GM06990 (cell line): ENCODE data around the gene ESRP2.

ENCODE experiments used
- DNase-seq: peaks from one replicate; pipeline ENCODE4 v3.0.0-alpha.2; 2011; ENCODE audit not compliant: insufficient read length; ENCODE audit errors: extremely low read depth
- H3K27me3 ChIP-seq: replicated peaks from 2 replicates; pipeline ENCODE4 v1.6.0; 2011; ENCODE audit warnings: low read length; ENCODE audit not compliant: control insufficient read depth, insufficient read depth
- H3K36me3 ChIP-seq: 2 replicates; pipeline ENCODE4 v1.5.1; 2011; ENCODE audit warnings: low read length; ENCODE audit not compliant: control insufficient read depth, insufficient read depth
- H3K4me3 ChIP-seq: replicated peaks from 2 replicates; pipeline ENCODE4 v1.5.1; 2011; ENCODE audit warnings: low read depth, mild to moderate bottlenecking, control low read depth, low read length
- TF ChIP-seq, protein P1 (sequence below): IDR thresholded peaks from 2 replicates; pipeline ENCODE4 v1.5.1; 2011; ENCODE audit warnings: low read length, control low read depth, mild to moderate bottlenecking, inconsistent platforms; ENCODE audit not compliant: insufficient read depth, poor library complexity, severe bottlenecking

ESRP2 gene

DNA sequence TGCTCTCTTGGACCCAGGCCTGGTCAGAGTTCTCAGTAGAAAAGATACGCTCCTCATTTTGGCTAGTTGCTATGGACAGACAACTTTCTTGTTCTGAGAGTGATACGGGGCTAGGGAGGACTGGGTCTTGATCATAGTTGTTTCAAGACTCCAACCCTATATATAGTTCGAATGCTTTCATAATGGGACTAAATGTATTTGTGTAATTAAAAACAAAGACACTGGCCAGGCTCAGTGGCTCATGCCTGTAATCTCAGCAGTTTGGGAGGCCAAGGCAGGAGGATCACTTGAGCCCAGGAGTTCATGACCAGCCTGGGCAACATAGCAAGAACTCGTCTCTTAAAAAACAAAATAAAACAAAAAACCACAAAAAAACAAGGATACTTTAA lies 46.1 kb upstream of the ESRP2 start:
- no peaks in the 10 kb centered on the region for H3K27me3 ChIP-seq
- TF ChIP-seq, protein P1, sequence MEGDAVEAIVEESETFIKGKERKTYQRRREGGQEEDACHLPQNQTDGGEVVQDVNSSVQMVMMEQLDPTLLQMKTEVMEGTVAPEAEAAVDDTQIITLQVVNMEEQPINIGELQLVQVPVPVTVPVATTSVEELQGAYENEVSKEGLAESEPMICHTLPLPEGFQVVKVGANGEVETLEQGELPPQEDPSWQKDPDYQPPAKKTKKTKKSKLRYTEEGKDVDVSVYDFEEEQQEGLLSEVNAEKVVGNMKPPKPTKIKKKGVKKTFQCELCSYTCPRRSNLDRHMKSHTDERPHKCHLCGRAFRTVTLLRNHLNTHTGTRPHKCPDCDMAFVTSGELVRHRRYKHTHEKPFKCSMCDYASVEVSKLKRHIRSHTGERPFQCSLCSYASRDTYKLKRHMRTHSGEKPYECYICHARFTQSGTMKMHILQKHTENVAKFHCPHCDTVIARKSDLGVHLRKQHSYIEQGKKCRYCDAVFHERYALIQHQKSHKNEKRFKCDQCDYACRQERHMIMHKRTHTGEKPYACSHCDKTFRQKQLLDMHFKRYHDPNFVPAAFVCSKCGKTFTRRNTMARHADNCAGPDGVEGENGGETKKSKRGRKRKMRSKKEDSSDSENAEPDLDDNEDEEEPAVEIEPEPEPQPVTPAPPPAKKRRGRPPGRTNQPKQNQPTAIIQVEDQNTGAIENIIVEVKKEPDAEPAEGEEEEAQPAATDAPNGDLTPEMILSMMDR, result no peak
- peaks cover 7% of the 10 kb centered on the region for H3K36me3 ChIP-seq

DNA sequence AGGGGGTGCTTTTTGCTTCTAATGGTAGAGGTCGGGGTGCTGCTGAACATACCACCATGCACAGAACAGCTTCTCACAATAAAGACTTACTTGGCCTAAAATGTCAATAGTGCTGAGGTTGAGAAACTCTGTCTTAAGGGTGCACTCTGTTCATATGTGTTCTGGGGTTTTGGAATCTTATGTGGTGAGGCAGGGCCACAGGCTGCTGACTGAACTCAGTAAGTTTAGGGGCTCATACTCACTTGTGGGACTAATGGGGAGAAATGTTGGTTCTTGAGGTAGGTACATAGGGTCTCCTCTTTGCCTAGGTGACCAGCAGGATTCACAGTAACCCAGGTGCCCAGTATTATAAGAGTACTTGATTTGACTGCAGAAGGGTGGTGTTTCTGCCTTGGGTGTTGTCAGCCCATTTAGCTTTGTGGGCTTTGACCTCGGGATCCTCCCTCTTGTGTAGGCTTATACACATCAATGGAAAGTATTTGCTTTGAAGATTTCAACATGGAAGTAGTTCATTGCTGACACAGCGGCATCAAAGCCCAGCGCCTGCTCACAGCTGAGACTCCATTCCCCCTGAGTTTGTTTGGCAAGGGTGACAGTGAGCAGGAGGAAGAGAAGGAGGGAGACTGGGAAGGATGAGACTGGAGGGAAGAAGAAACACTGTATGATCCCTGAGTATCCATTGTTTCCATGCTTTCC lies 45.6 kb upstream of the ESRP2 start:
- Histone ChIP-seq H3K4me3 (no peak overlapping the region), H3K36me3 (peaks cover 7% of the 10 kb centered on the region), H3K27me3 (no peaks in the 10 kb centered on the region)
- no peak for DNase-seq
- TF ChIP-seq, protein P1, result no peak

More for the DNA sequence above, 46.1 kb upstream of the ESRP2 start:
- DNase-seq, result no peak
- no peak overlapping the region for H3K4me3 ChIP-seq

DNA sequence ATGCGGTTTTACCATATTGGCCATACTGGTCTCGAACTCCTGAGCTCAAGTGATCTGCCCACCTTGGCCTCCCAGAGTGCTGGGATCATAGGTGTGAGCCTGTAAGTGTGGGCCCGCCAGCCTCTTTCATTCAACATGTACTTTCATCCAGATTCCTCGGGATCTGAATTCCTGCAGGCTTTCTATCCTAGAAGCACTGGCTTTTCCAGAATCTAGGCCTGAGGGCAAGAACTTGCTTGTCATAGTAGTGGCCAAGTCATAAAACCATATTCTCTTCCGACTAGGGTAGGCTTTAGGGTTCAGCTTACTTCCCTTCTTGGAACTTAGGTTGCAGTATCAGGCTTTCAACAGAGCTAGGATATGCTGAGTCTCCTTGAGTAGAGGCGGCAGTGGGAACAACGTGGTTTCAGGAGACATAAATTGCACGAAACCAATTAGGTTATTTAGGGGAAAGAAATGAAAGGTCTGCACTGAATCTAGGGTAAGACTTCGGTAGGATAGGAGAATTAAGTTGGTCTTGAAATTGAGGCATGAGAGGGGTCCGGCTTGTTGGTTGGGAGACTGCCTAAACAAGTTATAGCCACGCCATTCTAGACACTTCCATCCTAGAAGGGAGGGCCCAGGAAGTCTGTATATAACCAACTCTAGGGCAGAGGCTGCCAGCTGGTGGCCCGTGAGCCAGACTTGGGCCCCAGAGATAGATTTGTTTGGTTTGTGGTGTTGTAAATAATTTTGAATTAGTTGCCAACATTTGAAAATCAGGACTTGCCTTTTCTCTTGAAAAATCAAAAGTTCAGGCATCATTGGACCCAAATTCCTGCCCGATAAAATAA lies 44.0 kb upstream of the ESRP2 start:
- H3K4me3 ChIP-seq, result no peak overlapping the region
- TF ChIP-seq, protein P1, result no peak
- peaks cover 7% of the 10 kb centered on the region for H3K36me3 ChIP-seq
- DNase-seq, result no peak
- H3K27me3 ChIP-seq, result no peaks in the 10 kb centered on the region

DNA sequence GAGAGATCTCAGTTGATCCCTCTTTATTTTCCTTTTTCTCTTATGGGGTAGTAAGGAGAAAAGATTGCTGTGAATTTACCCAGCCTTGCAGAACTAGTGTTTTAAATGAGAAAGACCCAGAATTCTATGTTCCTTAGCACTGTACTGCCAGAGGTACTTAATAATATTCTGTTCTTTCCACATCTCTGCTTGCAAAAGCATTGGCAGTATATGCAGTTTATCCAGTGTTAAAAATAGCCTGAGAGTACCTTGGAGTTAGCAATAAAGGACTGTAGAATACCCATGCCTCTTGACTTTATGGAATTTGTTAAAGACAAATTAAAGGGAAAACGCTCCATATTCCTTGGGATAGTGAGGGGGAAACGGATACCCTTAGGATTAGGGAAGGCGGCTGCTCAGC lies 40.3 kb upstream of the ESRP2 start:
- peaks cover 13% of the 10 kb centered on the region for H3K36me3 ChIP-seq
- DNase-seq, result no peak

DNA sequence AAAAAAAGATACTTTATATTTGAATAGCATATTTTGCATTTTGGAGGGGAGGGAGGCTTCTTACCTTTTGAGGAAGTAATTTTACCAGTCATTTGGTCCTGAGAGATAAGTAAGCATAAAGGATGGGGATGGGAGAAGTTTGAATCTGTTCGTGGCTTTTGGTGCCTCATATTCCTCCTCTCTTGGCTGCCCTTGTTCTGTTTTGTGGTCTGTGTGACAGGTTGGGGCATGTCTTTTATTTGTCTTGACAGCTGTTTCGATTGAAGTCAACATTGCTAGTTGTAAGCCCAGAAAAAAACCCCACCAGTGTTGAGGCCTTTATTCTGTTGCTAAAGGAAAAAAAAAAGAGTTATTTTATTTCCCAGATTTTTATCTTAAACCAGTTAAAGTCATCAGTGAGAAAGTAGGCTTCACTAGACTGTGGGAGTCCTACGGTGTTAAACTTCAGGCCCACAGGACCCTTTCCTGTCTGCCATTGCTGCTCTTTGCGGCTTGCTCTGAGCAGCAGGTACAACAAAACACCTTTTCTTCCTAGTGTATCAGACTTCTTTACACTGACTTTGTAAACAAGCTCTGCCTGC lies 39.8 kb upstream of the ESRP2 start:
- Histone ChIP-seq H3K4me3 (peak overlapping the region; percentile 12; the same call in 1 of the 2 replicates), H3K27me3 (no peaks in the 10 kb centered on the region), H3K36me3 (peaks cover 11% of the 10 kb centered on the region)
- DNase-seq, result peak; percentile 55
- TF ChIP-seq, protein P1, result no peak

More for the DNA sequence above, 40.3 kb upstream of the ESRP2 start:
- Histone ChIP-seq H3K27me3 (no peaks in the 10 kb centered on the region), H3K4me3 (peak overlapping the region; percentile 12; the same call in 1 of the 2 replicates)
- TF ChIP-seq, protein P1, result no peak
